BJ (cell line): ENCODE results near the gene ZBTB20. TPM values are rescaled to one million over a fixed set of nuclear protein-coding genes. Genes with fewer than 3 reads are reported as not detected.
A peak's percentile ranks its signal among the peaks of the same experiment; 100 is the strongest.

ENCODE experiments used
- CTCF ChIA-PET: fragments of 350-600 bp; formaldehyde crosslinking; extraction: SDS; loops from one replicate; lab custom pipeline; 2021; ENCODE audit warnings: antibody characterized with exemption, inconsistent platforms; lab: Yijun Ruan, JAX
- POLR2A ChIA-PET: fragments of 300-600 bp; sonication (Branson Sonifier 250); formaldehyde crosslinking; extraction: SDS; loops from one replicate; lab custom pipeline; 2021; ENCODE audit warnings: antibody characterized with exemption; lab: Charles Lee
- DNase-seq: peaks from one replicate; pipeline ENCODE4 v3.0.0-alpha.2; 2011; ENCODE audit warnings: low read depth
- H3K27me3 ChIP-seq: 2 replicates; pipeline ENCODE4 v1.6.0; 2011; ENCODE audit warnings: low read length; ENCODE audit not compliant: control insufficient read depth, insufficient read depth
- H3K36me3 ChIP-seq: 2 replicates; pipeline ENCODE4 v1.5.1; 2011; ENCODE audit warnings: low read length; ENCODE audit not compliant: control insufficient read depth, insufficient read depth
- H3K4me3 ChIP-seq: 2 replicates; pipeline ENCODE4 v1.5.1; 2011; ENCODE audit warnings: low read depth, mild to moderate bottlenecking, control low read depth, low read length
- CTCF ChIP-seq: IDR thresholded peaks from 2 replicates; pipeline ENCODE4 v1.5.1; 2011; ENCODE audit warnings: low read depth, mild to moderate bottlenecking, control low read depth, inconsistent platforms, low read length, moderate library complexity; ENCODE audit not compliant: insufficient read depth
- polyA plus RNA-seq: library from polyadenylated mRNA; depleted of rRNA; stranded (reverse); fragments of >200 nt; gene quantifications from 2 replicates; pipeline ENCODE4 v1.2.3, GENCODE V29; 2011

Gene ZBTB20
- polyA plus RNA-seq, 1 experiment = 6.0 TPM

- Histone ChIP-seq H3K4me3 (no peak overlapping the region), H3K36me3 (no peaks in the 10 kb centered on the region), H3K27me3 (no peaks in the 10 kb centered on the region)
- POLR2A ChIA-PET = no interaction called here
- CTCF ChIA-PET = interaction anchor here (1.2 kb wide), 1 partner anchor 261 kb away, joined by 3 read pairs; no protein-coding TSS in a partner anchor
- no peak for DNase-seq
- no peak for TF ChIP-seq CTCF
Observed at GRCh38 chr3:114831861-114832260, 315.2 kb downstream of the ZBTB20 start.

- Histone ChIP-seq H3K36me3 (no peaks in the 10 kb centered on the region), H3K4me3 (no peak overlapping the region), H3K27me3 (no peaks in the 10 kb centered on the region)
- no peak for TF ChIP-seq CTCF
- POLR2A ChIA-PET = no interaction called here
- CTCF ChIA-PET = interaction anchor here (1.8 kb wide), 1 partner anchor 338 kb away, joined by 4 read pairs; no protein-coding TSS in a partner anchor
- DNase-seq = no peak
Observed at GRCh38 chr3:114830652-114831051, 316.4 kb downstream of the ZBTB20 start.

- POLR2A ChIA-PET = no interaction called here
- no peak for DNase-seq
- TF ChIP-seq CTCF = no peak
- Histone ChIP-seq H3K36me3 (no peaks in the 10 kb centered on the region), H3K27me3 (no peaks in the 10 kb centered on the region), H3K4me3 (no peak overlapping the region)
- CTCF ChIA-PET = interaction anchor here (1.8 kb wide), 1 partner anchor 339 kb away, joined by 4 read pairs; no protein-coding TSS in a partner anchor
Observed at GRCh38 chr3:114829783-114830182, 317.3 kb downstream of the ZBTB20 start.

GRCh38 chr3:114827495-114827894 lies 319.6 kb downstream of the ZBTB20 start:
- Histone ChIP-seq H3K4me3 (no peak overlapping the region), H3K36me3 (no peaks in the 10 kb centered on the region), H3K27me3 (no peaks in the 10 kb centered on the region)
- TF ChIP-seq CTCF = peak; percentile 59
- no peak for DNase-seq
- ChIA-PET POLR2A (no interaction called here), CTCF (interaction anchor here (0.8 to 1.5 kb wide), 5 partner anchors 265 to 985 kb away, joined by 3 to 6 read pairs (median 3); no protein-coding TSS in a partner anchor)

GRCh38 chr3:114824014-114824413 lies 323.1 kb downstream of the ZBTB20 start:
- DNase-seq = no peak
- no peaks in the 10 kb centered on the region for H3K36me3 ChIP-seq
- CTCF ChIA-PET = interaction anchor here (0.8 kb wide), 1 partner anchor 268 kb away, joined by 3 read pairs; no protein-coding TSS in a partner anchor
- no peak overlapping the region for H3K4me3 ChIP-seq
- TF ChIP-seq CTCF = no peak
- POLR2A ChIA-PET = no interaction called here
- H3K27me3 ChIP-seq = no peaks in the 10 kb centered on the region
